GM21423 (cell line): ENCODE results near the gene PRPF8.

Source experiments
- ATAC-seq: cut with Tn5 transposase; IDR thresholded peaks from one replicate; pipeline ENCODE4 v1.9.1; 2021; ENCODE audit warnings: mild to moderate bottlenecking, moderate library complexity; ENCODE audit not compliant: unreplicated experiment

PRPF8 gene

GRCh38 chr17:1627982-1628855, 56.4 kb downstream of the PRPF8 start, which contains the start of gene SLC43A2:
TSS of gene SLC43A2 (minus strand) at chr17:1628834. CDS start at chr17:1627874, 960 bp downstream.
- peak; percentile 41 for ATAC-seq

- no peak for ATAC-seq
Measured at GRCh38 chr17:1627182-1627981, 57.3 kb downstream of the PRPF8 start.

GRCh38 chr17:1626333-1626732, 58.3 kb downstream of the PRPF8 start:
- no peak for ATAC-seq

- ATAC-seq: no peak
Measured at GRCh38 chr17:1625581-1625980, 59.1 kb downstream of the PRPF8 start.

- no peak for ATAC-seq
Measured at GRCh38 chr17:1625053-1625452, 59.6 kb downstream of the PRPF8 start.

- no peak for ATAC-seq
Measured at GRCh38 chr17:1624650-1625049, 60.0 kb downstream of the PRPF8 start.

GRCh38 chr17:1623057-1623630, 61.5 kb downstream of the PRPF8 start:
- no peak for ATAC-seq

GRCh38 chr17:1621273-1621954, 63.3 kb downstream of the PRPF8 start:
- ATAC-seq: no peak

GRCh38 chr17:1620486-1620885, 64.2 kb downstream of the PRPF8 start:
- ATAC-seq: no peak

GRCh38 chr17:1617620-1618174, 67.0 kb downstream of the PRPF8 start:
- ATAC-seq: no peak

- no peak for ATAC-seq
Measured at GRCh38 chr17:1616101-1616500, 68.6 kb downstream of the PRPF8 start.

GRCh38 chr17:1612400-1612799, 72.3 kb downstream of the PRPF8 start:
- no peak for ATAC-seq

- no peak for ATAC-seq
Measured at GRCh38 chr17:1611715-1612114, 73.0 kb downstream of the PRPF8 start.

GRCh38 chr17:1608676-1609075, 76.0 kb downstream of the PRPF8 start:
- no peak for ATAC-seq

- ATAC-seq: no peak
Measured at GRCh38 chr17:1607971-1608320, 76.7 kb downstream of the PRPF8 start.

- ATAC-seq: no peak
Measured at GRCh38 chr17:1606352-1606985, 78.2 kb downstream of the PRPF8 start.

- ATAC-seq: no peak
Measured at GRCh38 chr17:1605681-1606351, 78.9 kb downstream of the PRPF8 start.

GRCh38 chr17:1604831-1605528, 79.7 kb downstream of the PRPF8 start:
- no peak for ATAC-seq

GRCh38 chr17:1601571-1601970, 83.1 kb downstream of the PRPF8 start:
- no peak for ATAC-seq
